Hematopoietic multipotent progenitor cell treated with erythropoietin and hydrocortisone succinate and interleukin-3 and kit ligand, for 6 days (in vitro differentiated cells): ENCODE measurements around the gene EMC6.

Source experiments
- DNase-seq: peaks from one replicate; pipeline ENCODE4 v3.0.0-alpha.2; 2015

The EMC6 gene

DNA sequence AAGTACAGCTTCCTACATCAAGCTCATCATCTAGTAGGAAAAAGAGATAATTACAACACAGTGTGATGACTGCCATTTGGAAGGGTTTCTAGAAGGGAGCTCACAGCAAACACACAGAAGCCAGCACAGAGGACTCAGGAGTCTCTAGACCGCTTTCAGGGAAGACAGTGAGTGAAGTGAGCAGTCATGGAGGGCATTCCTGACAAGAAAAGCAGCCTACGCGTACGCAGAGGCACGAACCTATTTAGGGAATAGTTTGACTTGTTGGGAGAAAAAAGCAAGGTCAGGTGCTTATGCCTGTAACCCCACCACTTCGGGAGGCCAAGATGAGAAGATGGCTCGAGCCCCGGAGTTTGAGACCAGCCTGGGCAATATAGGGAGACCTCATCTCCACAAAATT lies 46.7 kb downstream of the EMC6 start:
- no peak for DNase-seq

DNA sequence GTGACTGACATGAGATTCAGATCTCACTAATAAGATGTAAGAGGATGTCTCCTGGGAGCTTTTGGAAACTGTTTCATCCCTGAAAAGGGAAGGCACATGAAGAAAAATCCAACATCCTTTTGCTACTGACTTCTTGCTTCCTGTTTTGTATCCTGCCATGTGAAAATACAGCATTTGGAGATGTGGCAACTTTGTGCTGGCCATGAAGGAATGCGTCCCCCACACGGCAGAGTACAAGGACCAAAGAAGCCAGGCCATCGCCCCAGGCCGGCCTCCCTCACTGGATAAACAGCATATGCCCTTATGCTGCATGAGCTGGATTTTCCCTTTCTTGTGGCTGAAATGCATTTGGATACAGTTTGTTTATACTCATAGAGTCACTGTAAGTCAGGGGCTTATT lies 49.6 kb downstream of the EMC6 start:
- no peak for DNase-seq

DNA sequence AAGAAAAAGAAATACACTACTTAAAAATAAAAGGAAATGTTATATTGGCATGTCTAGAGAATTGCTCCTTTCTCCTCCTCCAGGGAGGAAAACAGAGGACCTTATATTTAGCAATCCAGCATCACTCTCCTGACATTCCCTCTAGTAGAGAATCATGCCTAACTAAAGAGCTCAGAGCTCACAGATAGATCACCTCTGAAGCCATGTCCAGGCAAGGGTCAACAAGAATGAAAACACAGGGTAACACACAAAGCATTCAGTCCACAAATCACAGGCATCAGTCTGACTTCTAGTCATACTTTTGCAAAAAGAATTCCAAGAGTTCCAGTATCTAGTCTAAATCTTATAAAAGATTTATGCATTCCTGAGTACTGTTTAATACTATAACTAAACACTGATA lies 50.7 kb downstream of the EMC6 start:
- DNase-seq: no peak
